CD8-positive, alpha-beta memory T cell (primary cell): ENCODE measurements around the gene ERC2. TPM values are rescaled to one million over a fixed set of nuclear protein-coding genes. Genes with fewer than 3 reads are reported as not detected.

Experiments used
- CTCF ChIA-PET: fragments of 350-600 bp; sonication (Branson Sonifier 250); formaldehyde crosslinking; loops from one replicate; lab custom pipeline; 2021; ENCODE audit warnings: antibody characterized with exemption; lab: Charles Lee
- POLR2A ChIA-PET: fragments of 350-600 bp; sonication (Branson Sonifier 250); formaldehyde crosslinking; loops from one replicate; lab custom pipeline; 2021; ENCODE audit warnings: antibody characterized with exemption; lab: Charles Lee
- DNase-seq, 5 donors: peaks; one replicate each; pipeline versions ENCODE4 v3.0.0 to v3.0.0-alpha.2; 2020 to 2022; ENCODE audit warnings: mixed read lengths in 1 of 5
- H3K27ac ChIP-seq: one replicate; pipeline ENCODE4 v1.7.0; 2013; ENCODE audit warnings: low read depth, mild to moderate bottlenecking, low read length, moderate library complexity
- H3K27me3 ChIP-seq: 2 replicates; pipeline ENCODE4 v1.7.0; 2013; ENCODE audit warnings: low read length, mild to moderate bottlenecking; ENCODE audit not compliant: insufficient read depth, poor library complexity, severe bottlenecking
- H3K36me3 ChIP-seq: 2 replicates; pipeline ENCODE4 v1.7.0; 2013; ENCODE audit warnings: mild to moderate bottlenecking, low read length, moderate library complexity; ENCODE audit not compliant: insufficient read depth
- H3K4me1 ChIP-seq: 2 replicates; pipeline ENCODE4 v1.7.0; 2013; ENCODE audit warnings: mild to moderate bottlenecking, low read length, moderate library complexity; ENCODE audit not compliant: insufficient read depth
- H3K4me3 ChIP-seq: 2 replicates; pipeline ENCODE4 v1.7.0; 2013; ENCODE audit warnings: mild to moderate bottlenecking, low read length
- H3K9me3 ChIP-seq: 2 replicates; pipeline ENCODE4 v1.7.0; 2013; ENCODE audit warnings: mild to moderate bottlenecking, low read length
- H3K27ac Mint-ChIP-seq, 8 donors: one replicate each; pipeline ENCODE4 v1.8.0; 2020 to 2021; ENCODE audit warnings: mixed read lengths in 8 of 8, mild to moderate bottlenecking in 6 of 8, inconsistent platforms in 3 of 8, moderate library complexity in 3 of 8
- H3K27me3 Mint-ChIP-seq, 2 donors: one replicate each; pipeline ENCODE4 v1.8.0; 2020 to 2021; ENCODE audit warnings: mixed read lengths in 2 of 2, mild to moderate bottlenecking in 1 of 2, moderate library complexity in 1 of 2
- H3K36me3 Mint-ChIP-seq, 3 donors: one replicate each; pipeline ENCODE4 v1.8.0; 2020 to 2021; ENCODE audit warnings: mixed read lengths in 3 of 3, inconsistent platforms in 1 of 3, mild to moderate bottlenecking in 1 of 3
- H3K4me1 Mint-ChIP-seq, 3 donors: one replicate each; pipeline ENCODE4 v1.8.0; 2020 to 2021; ENCODE audit warnings: mixed read lengths in 3 of 3, inconsistent platforms in 1 of 3, mild to moderate bottlenecking in 1 of 3
- H3K4me3 Mint-ChIP-seq, 7 donors: one replicate each; pipeline ENCODE4 v1.8.0; 2020 to 2021; ENCODE audit warnings: mixed read lengths in 7 of 7, mild to moderate bottlenecking in 6 of 7, moderate library complexity in 4 of 7, inconsistent platforms in 2 of 7
- H3K9me3 Mint-ChIP-seq, 5 donors: one replicate each; pipeline ENCODE4 v1.8.0; 2020 to 2022; ENCODE audit warnings: mixed read lengths in 5 of 5, mild to moderate bottlenecking in 3 of 5, moderate library complexity in 2 of 5, inconsistent platforms in 1 of 5
- polyA plus RNA-seq: library from polyadenylated mRNA; unstranded; fragments of 300-500 nt; fragmentation: Illumina TruSeq; gene quantifications from one replicate; pipeline ENCODE4 v1.2.3, GENCODE V29; 2021
- total RNA-seq, 2 experiments: library from RNA; stranded (reverse); gene quantifications; one replicate each; pipeline ENCODE4 v1.2.3, GENCODE V29; 2021

The ERC2 gene
- total and polyA plus RNA-seq, 3 experiments from 2014 or later: not detected

DNA sequence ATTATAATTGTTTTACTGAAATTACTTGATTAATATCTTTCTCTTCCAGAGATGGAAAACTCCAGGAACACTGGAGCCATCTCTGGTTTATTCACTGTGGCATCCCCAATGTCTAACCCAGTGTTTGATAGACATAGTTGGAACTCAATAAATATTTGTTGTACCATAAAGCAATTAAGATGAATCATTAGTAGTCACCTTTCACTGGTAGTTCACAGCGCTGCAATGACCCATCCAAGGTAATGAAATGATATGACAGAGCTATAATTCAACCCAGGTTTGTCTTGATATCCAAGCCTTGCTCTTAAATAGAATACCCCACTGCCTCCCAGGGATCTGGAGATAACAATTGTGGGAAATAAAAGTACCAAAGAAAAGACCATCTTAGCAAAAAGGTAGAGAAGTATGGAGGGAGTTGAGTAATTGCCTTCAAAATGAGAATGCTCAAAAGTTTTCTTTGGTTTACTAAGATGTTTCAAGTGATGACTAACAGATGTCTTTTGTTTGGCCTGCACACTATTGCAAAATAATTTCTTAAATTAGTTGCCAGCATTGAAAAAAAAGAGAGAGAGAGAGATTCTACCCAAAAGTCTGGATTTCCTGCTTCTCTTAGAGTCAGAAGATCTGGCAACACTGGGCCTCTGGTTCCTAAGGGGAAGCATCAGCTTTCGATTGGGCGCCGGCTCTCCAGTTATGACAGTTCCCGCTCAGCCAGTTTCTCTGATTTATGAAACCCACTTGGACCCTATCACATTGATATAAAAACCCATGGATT lies 348.5 kb downstream of the ERC2 start:
- Histone ChIP-seq H3K4me1 (no peaks in the 10 kb centered on the region), H3K4me3 (no peak overlapping the region), H3K27me3 (no peaks in the 10 kb centered on the region), H3K9me3 (no peaks in the 10 kb centered on the region), H3K36me3 (no peaks in the 10 kb centered on the region), H3K27ac (no peak overlapping the region)
- CTCF ChIA-PET: no interaction called here
- Mint-ChIP-seq H3K27me3 (peaks cover 0 to 1% of the 10 kb centered on the region in 2 donors), H3K4me1 (no peaks in the 10 kb centered on the region), H3K27ac (no peak overlapping the region), H3K36me3 (no peaks in the 10 kb centered on the region), H3K4me3 (no peak overlapping the region), H3K9me3 (peaks cover 0 to 5% (median 3%) of the 10 kb centered on the region in 5 donors)
- POLR2A ChIA-PET: no interaction called here
- no peak for DNase-seq

DNA sequence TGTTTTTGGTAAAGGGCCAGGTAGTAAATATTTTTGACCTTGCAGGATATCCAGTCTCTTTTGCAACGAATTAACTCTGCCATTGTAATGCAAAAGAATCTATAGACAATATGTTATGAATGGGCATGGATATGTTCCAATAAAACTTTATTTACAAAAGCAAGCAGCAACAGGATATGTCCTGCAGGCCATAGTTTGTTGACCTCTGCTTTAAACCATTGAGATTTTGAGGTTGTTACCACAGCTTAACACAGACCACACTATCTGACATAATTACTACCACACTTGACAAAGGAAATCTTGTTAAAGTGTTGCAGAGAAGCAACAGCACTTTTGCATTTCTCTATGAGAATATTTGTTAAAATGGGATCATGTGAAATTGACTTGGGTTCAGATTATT lies 349.3 kb downstream of the ERC2 start:
- Mint-ChIP-seq H3K27ac (no peak overlapping the region), H3K4me1 (no peaks in the 10 kb centered on the region), H3K27me3 (peaks cover 0 to 1% of the 10 kb centered on the region in 2 donors), H3K9me3 (peaks cover 0 to 12% (median 4%) of the 10 kb centered on the region in 5 donors), H3K4me3 (no peak overlapping the region), H3K36me3 (no peaks in the 10 kb centered on the region)
- DNase-seq: no peak
- POLR2A ChIA-PET: no interaction called here
- CTCF ChIA-PET: no interaction called here
- no peak overlapping the region for H3K27ac ChIP-seq
- no peaks in the 10 kb centered on the region for H3K27me3 ChIP-seq
- no peaks in the 10 kb centered on the region for H3K36me3 ChIP-seq
- H3K9me3 ChIP-seq: no peaks in the 10 kb centered on the region
- H3K4me1 ChIP-seq: no peaks in the 10 kb centered on the region
- H3K4me3 ChIP-seq: no peak overlapping the region

DNA sequence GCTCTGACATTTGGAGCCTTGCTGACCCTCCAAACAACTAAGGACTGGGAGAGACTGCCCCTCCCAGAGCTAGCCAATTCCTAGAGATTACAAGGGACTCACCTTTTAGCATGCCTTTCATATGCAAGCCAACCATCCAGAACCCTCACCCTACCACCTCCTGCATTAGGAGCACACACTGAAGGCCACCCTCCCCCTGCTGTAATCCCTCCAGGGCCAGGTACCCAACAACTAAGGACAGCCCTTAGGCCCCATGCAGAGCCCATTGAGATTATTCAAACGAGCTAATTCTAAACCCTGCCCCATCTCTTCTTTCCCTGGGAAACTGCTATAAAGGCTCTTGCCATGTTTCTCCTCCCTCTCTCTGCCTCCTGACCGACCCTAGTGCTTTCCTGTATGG lies 352.6 kb downstream of the ERC2 start:
- ChIA-PET POLR2A (no interaction called here), CTCF (no interaction called here)
- Mint-ChIP-seq H3K4me3 (no peak overlapping the region), H3K9me3 (peaks cover 0 to 16% (median 5%) of the 10 kb centered on the region in 5 donors), H3K27me3 (peaks cover 0 to 4% of the 10 kb centered on the region in 2 donors), H3K36me3 (no peaks in the 10 kb centered on the region), H3K27ac (no peak overlapping the region), H3K4me1 (no peaks in the 10 kb centered on the region)
- Histone ChIP-seq H3K9me3 (no peaks in the 10 kb centered on the region), H3K4me1 (no peaks in the 10 kb centered on the region), H3K36me3 (no peaks in the 10 kb centered on the region), H3K27me3 (no peaks in the 10 kb centered on the region), H3K4me3 (no peak overlapping the region), H3K27ac (no peak overlapping the region)
- no peak for DNase-seq

GRCh38 chr3:56115199-56115598 lies 353.1 kb downstream of the ERC2 start:
- H3K36me3 Mint-ChIP-seq: no peaks in the 10 kb centered on the region
- no peak for DNase-seq
- no peaks in the 10 kb centered on the region for H3K4me1 Mint-ChIP-seq
- Histone ChIP-seq H3K27me3 (no peaks in the 10 kb centered on the region), H3K4me3 (no peak overlapping the region), H3K4me1 (no peaks in the 10 kb centered on the region), H3K27ac (no peak overlapping the region), H3K36me3 (no peaks in the 10 kb centered on the region), H3K9me3 (no peaks in the 10 kb centered on the region)
- peaks cover 0 to 16% (median 5%) of the 10 kb centered on the region in 5 donors for H3K9me3 Mint-ChIP-seq
- peaks cover 0 to 4% of the 10 kb centered on the region in 2 donors for H3K27me3 Mint-ChIP-seq
- H3K4me3 Mint-ChIP-seq: no peak overlapping the region
- CTCF ChIA-PET: no interaction called here
- H3K27ac Mint-ChIP-seq: no peak overlapping the region
- POLR2A ChIA-PET: no interaction called here

GRCh38 chr3:56113908-56114307 lies 354.4 kb downstream of the ERC2 start:
- H3K36me3 Mint-ChIP-seq: no peaks in the 10 kb centered on the region
- no peaks in the 10 kb centered on the region for H3K4me1 Mint-ChIP-seq
- H3K4me1 ChIP-seq: no peaks in the 10 kb centered on the region
- POLR2A ChIA-PET: no interaction called here
- H3K27me3 ChIP-seq: no peaks in the 10 kb centered on the region
- H3K27ac ChIP-seq: no peak overlapping the region
- no peak overlapping the region for H3K4me3 Mint-ChIP-seq
- H3K4me3 ChIP-seq: no peak overlapping the region
- H3K27ac Mint-ChIP-seq: no peak overlapping the region
- H3K9me3 ChIP-seq: no peaks in the 10 kb centered on the region
- H3K9me3 Mint-ChIP-seq: peaks cover 0 to 16% (median 7%) of the 10 kb centered on the region in 5 donors
- CTCF ChIA-PET: no interaction called here
- peaks cover 0 to 4% of the 10 kb centered on the region in 2 donors for H3K27me3 Mint-ChIP-seq
- H3K36me3 ChIP-seq: no peaks in the 10 kb centered on the region
- no peak for DNase-seq

GRCh38 chr3:56113231-56113630 lies 355.0 kb downstream of the ERC2 start:
- Mint-ChIP-seq H3K4me3 (no peak overlapping the region), H3K27ac (no peak overlapping the region), H3K36me3 (no peaks in the 10 kb centered on the region), H3K27me3 (peaks cover 0 to 4% of the 10 kb centered on the region in 2 donors), H3K9me3 (peaks cover 0 to 16% (median 7%) of the 10 kb centered on the region in 5 donors), H3K4me1 (no peaks in the 10 kb centered on the region)
- no peaks in the 10 kb centered on the region for H3K36me3 ChIP-seq
- H3K27ac ChIP-seq: no peak overlapping the region
- no peak overlapping the region for H3K4me3 ChIP-seq
- CTCF ChIA-PET: no interaction called here
- no peaks in the 10 kb centered on the region for H3K27me3 ChIP-seq
- H3K9me3 ChIP-seq: no peaks in the 10 kb centered on the region
- H3K4me1 ChIP-seq: no peaks in the 10 kb centered on the region
- POLR2A ChIA-PET: no interaction called here
- no peak for DNase-seq

DNA sequence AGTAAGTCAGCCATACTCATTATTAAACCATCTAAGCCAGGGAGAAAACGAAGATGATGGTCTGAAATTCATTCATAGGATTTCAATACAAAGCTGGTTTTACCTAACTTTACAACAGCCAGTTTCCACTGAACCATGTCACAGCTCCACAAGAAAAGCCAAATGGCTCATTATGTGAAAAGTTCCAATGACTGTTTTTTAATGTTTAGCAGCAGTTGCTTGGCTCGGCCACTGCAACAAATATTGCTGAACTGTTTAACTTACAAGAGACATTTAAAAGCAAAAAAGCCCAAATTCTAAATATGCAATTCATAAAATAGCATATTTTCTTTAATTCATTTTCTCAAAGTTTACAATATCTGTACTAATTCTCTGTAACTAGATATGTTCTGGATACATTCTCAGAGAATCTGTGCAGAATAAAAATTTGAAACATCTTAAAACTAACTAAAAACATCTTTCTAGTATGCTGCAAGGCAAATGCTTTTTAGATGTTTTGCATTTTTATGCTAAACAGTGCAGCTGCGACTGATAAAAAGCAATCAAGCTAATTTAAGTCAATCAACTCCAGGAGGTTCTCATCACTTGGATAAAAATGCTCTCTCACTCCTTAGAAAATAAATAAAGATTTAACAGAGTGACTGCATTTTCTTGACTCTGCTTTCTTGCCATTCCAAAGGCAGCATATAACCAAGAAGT lies 356.5 kb downstream of the ERC2 start:
- H3K27ac Mint-ChIP-seq: no peak overlapping the region
- no peaks in the 10 kb centered on the region for H3K36me3 Mint-ChIP-seq
- H3K4me3 Mint-ChIP-seq: no peak overlapping the region
- H3K4me1 Mint-ChIP-seq: no peaks in the 10 kb centered on the region
- ChIA-PET POLR2A (no interaction called here), CTCF (no interaction called here)
- H3K9me3 Mint-ChIP-seq: peaks cover 0 to 16% (median 7%) of the 10 kb centered on the region in 5 donors
- H3K9me3 ChIP-seq: no peaks in the 10 kb centered on the region
- H3K4me1 ChIP-seq: no peaks in the 10 kb centered on the region
- no peak for DNase-seq
- no peaks in the 10 kb centered on the region for H3K27me3 ChIP-seq
- H3K27ac ChIP-seq: no peak overlapping the region
- H3K36me3 ChIP-seq: no peaks in the 10 kb centered on the region
- H3K27me3 Mint-ChIP-seq: peaks cover 0 to 4% of the 10 kb centered on the region in 2 donors
- no peak overlapping the region for H3K4me3 ChIP-seq

GRCh38 chr3:56110886-56111285 lies 357.4 kb downstream of the ERC2 start:
- H3K9me3 Mint-ChIP-seq: peaks cover 2 to 14% (median 5%) of the 10 kb centered on the region in 5 donors
- no peak overlapping the region for H3K27ac ChIP-seq
- no peak overlapping the region for H3K4me3 Mint-ChIP-seq

More at GRCh38 chr3:56110886-56111285, 357.4 kb downstream of the ERC2 start:
- H3K36me3 Mint-ChIP-seq: no peaks in the 10 kb centered on the region
- Histone ChIP-seq H3K4me3 (no peak overlapping the region), H3K9me3 (no peaks in the 10 kb centered on the region), H3K27me3 (no peaks in the 10 kb centered on the region), H3K36me3 (no peaks in the 10 kb centered on the region), H3K4me1 (no peaks in the 10 kb centered on the region)
- POLR2A ChIA-PET: no interaction called here
- no peak for DNase-seq
- CTCF ChIA-PET: no interaction called here
- peaks cover 0 to 2% of the 10 kb centered on the region in 2 donors for H3K27me3 Mint-ChIP-seq
- H3K27ac Mint-ChIP-seq: no peak overlapping the region
- no peaks in the 10 kb centered on the region for H3K4me1 Mint-ChIP-seq
